GM23248 (cell line): Measurements from ENCODE around the gene LAMA3. TPM values are rescaled to one million over a fixed set of nuclear protein-coding genes. Genes with fewer than 3 reads are reported as not detected.

ENCODE experiments used
- DNase-seq: peaks from one replicate; pipeline ENCODE4 v3.0.0-alpha.2; 2015
- H2AFZ ChIP-seq: fragments of 200-600 bp; sonication (generic); 2 replicates; pipeline ENCODE4 v1.6.1; 2016; ENCODE audit warnings: antibody characterized with exemption
- H3F3A ChIP-seq: fragments of 200-600 bp; sonication (generic); 2 replicates; pipeline ENCODE4 v1.6.1; 2016; ENCODE audit warnings: mild to moderate bottlenecking, antibody characterized with exemption, mixed run types; ENCODE audit not compliant: insufficient read depth
- H3K27ac ChIP-seq: fragments of 200-600 bp; sonication (generic); 2 replicates; pipeline ENCODE4 v1.5.1; 2016; ENCODE audit warnings: mild to moderate bottlenecking
- H3K27me3 ChIP-seq: fragments of 200-600 bp; sonication (generic); replicated peaks from 2 replicates; pipeline ENCODE4 v1.6.1; 2016; ENCODE audit warnings: mild to moderate bottlenecking; ENCODE audit not compliant: insufficient read depth
- H3K36me3 ChIP-seq: fragments of 200-600 bp; sonication (generic); 2 replicates; pipeline ENCODE4 v1.6.1; 2016; ENCODE audit warnings: low read depth, mild to moderate bottlenecking
- H3K4me1 ChIP-seq: fragments of 200-600 bp; sonication (generic); 2 replicates; pipeline ENCODE4 v1.6.1; 2016; ENCODE audit warnings: mild to moderate bottlenecking; ENCODE audit not compliant: insufficient read depth
- H3K4me2 ChIP-seq: fragments of 200-600 bp; sonication (generic); one replicate; pipeline ENCODE4 v1.6.1; 2016; ENCODE audit warnings: mild to moderate bottlenecking; ENCODE audit not compliant: unreplicated experiment
- H3K4me3 ChIP-seq: fragments of 200-600 bp; sonication (generic); 2 replicates; pipeline ENCODE4 v1.5.1; 2016; ENCODE audit warnings: mild to moderate bottlenecking
- H3K79me2 ChIP-seq: fragments of 200-600 bp; sonication (generic); 2 replicates; pipeline ENCODE4 v1.6.1; 2016; ENCODE audit warnings: mild to moderate bottlenecking; ENCODE audit not compliant: insufficient read depth
- H3K9ac ChIP-seq: fragments of 200-600 bp; sonication (generic); 2 replicates; pipeline ENCODE4 v1.6.1; 2016; ENCODE audit warnings: mild to moderate bottlenecking
- H3K9me2 ChIP-seq: fragments of 200-600 bp; sonication (generic); 2 replicates; pipeline ENCODE4 v1.6.1; 2016; ENCODE audit warnings: mixed run types, mild to moderate bottlenecking, moderate library complexity; ENCODE audit not compliant: insufficient read depth
- H3K9me3 ChIP-seq: fragments of 200-600 bp; sonication (generic); one replicate; pipeline ENCODE4 v1.6.1; 2017; ENCODE audit warnings: low read depth
- H4K20me1 ChIP-seq: fragments of 200-600 bp; sonication (generic); 2 replicates; pipeline ENCODE4 v1.6.0; 2016; ENCODE audit not compliant: insufficient read depth
- EZH2 ChIP-seq: fragments of 200-600 bp; sonication (generic); IDR thresholded peaks from 2 replicates; pipeline ENCODE4 v1.6.1; 2018; ENCODE audit warnings: antibody characterized with exemption, mild to moderate bottlenecking; ENCODE audit not compliant: insufficient read depth, poor library complexity, severe bottlenecking
- EZH2phosphoT487 ChIP-seq: fragments of 200-600 bp; sonication (generic); IDR thresholded peaks from 2 replicates; pipeline ENCODE4 v1.6.1; 2018; ENCODE audit warnings: antibody characterized with exemption, moderate library complexity, mild to moderate bottlenecking, low read depth; ENCODE audit not compliant: insufficient read depth
- WGBS, 2 experiments: methylation state at CpG; one replicate each; pipeline ENCODE4 v1.1.6; 2015 to 2017; ENCODE audit warnings: low lambda C conversion rate in 2 of 2, low coverage in 1 of 2; ENCODE audit errors: missing lambda C conversion rate in 2 of 2; 5-methylcytosine and 5-hydroxymethylcytosine counted together
- in situ Hi-C: fragments of 300-500 bp; cut with MboI; formaldehyde crosslinking; loops from 2 replicates; pipeline ENCODE4 v1.15.0; 2020
- polyA plus RNA-seq: library from polyadenylated mRNA; unstranded; fragments of >200 nt; fragmentation: Nextera tagmentation; extraction: Ambion mirVana; gene quantifications from 2 replicates; pipeline ENCODE4 v1.2.1, GENCODE V29; 2016
- total RNA-seq: library from RNA; depleted of rRNA; stranded (reverse); fragments of >200 nt; shearing (Covaris generic); gene quantifications from 2 replicates; pipeline ENCODE4 v1.2.3, GENCODE V29; 2014

The LAMA3 gene
- total and polyA plus RNA-seq, 2 experiments from 2014 or later: 0.93 to 1.9 TPM

DNA sequence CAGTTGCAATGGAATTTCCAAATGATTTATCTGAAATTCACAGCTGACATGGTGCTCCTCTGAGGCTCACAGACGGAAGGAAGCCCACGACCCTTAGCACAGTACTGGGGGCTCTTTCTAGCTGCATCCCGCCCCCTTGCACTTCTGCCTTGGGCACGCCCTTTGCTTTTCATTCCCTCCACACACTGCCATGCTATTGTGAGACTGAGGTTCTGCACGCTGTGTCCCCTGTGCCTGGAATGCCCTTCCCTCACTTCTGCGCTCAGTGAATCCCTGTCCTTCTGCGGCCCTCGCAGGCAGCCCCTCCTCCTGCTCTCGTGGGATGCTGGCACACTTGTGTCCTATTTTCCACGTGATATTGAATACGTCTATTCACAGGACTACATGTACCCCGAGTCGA is 189.9 kb downstream of the LAMA3 start:
- H3K36me3 ChIP-seq: no peaks in the 10 kb centered on the region
- peaks cover 8% of the 10 kb centered on the region for H3K4me1 ChIP-seq
- H3K9me2 ChIP-seq: no peaks in the 10 kb centered on the region
- H3K9ac ChIP-seq: no peak overlapping the region
- H3K4me2 ChIP-seq: no peak overlapping the region
- H3K79me2 ChIP-seq: no peaks in the 10 kb centered on the region
- H3F3A ChIP-seq: no peaks in the 10 kb centered on the region; the same call in 1 of the 2 replicates
- no peak for DNase-seq
- WGBS, 2 experiments: 84 to 88% methylated on average over 13 of the region's 13 CpGs
- in situ Hi-C loops: no loop called here
- H3K9me3 ChIP-seq: no peaks in the 10 kb centered on the region
- H3K4me3 ChIP-seq: no peak overlapping the region
- H3K27ac ChIP-seq: no peak overlapping the region
- no peak for TF ChIP-seq EZH2
- TF ChIP-seq EZH2phosphoT487: no peak
- H2AFZ ChIP-seq: no peak overlapping the region
- H4K20me1 ChIP-seq: no peaks in the 10 kb centered on the region
- no peaks in the 10 kb centered on the region for H3K27me3 ChIP-seq

DNA sequence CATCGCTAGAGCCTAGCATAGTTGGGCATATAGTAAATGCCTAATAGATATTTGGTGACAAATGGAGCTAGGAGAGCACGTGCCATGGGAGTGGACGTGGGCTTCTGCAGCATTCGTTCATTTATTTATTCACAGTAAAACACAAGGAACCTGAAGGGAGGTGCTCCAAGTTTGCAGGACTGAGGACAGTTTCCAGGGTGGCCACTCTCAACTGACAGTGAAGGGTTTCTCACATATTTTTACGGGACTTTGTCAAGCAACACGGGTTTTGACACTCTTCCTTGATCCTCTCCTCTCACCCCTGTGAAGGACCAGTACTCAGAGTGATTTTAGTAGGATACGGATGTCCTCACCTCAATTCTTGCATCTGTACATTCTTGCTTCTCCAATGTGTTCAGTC is 190.3 kb downstream of the LAMA3 start:
- H3K27me3 ChIP-seq: no peaks in the 10 kb centered on the region
- no peak overlapping the region for H3K27ac ChIP-seq
- WGBS, 2 experiments: 77 to 86% methylated on average over 7 of the region's 7 CpGs
- no peaks in the 10 kb centered on the region for H4K20me1 ChIP-seq
- H3K79me2 ChIP-seq: no peaks in the 10 kb centered on the region
- no peak overlapping the region for H3K4me3 ChIP-seq
- no peak overlapping the region for H3K4me2 ChIP-seq
- H2AFZ ChIP-seq: no peak overlapping the region
- H3K4me1 ChIP-seq: peaks cover 12% of the 10 kb centered on the region
- no peaks in the 10 kb centered on the region; the same call in 1 of the 2 replicates for H3F3A ChIP-seq
- no peaks in the 10 kb centered on the region for H3K36me3 ChIP-seq
- TF ChIP-seq EZH2 (no peak), EZH2phosphoT487 (no peak)
- no peak for DNase-seq
- no peak overlapping the region for H3K9ac ChIP-seq
- H3K9me3 ChIP-seq: no peaks in the 10 kb centered on the region
- in situ Hi-C loops: no loop called here
- no peaks in the 10 kb centered on the region for H3K9me2 ChIP-seq

DNA sequence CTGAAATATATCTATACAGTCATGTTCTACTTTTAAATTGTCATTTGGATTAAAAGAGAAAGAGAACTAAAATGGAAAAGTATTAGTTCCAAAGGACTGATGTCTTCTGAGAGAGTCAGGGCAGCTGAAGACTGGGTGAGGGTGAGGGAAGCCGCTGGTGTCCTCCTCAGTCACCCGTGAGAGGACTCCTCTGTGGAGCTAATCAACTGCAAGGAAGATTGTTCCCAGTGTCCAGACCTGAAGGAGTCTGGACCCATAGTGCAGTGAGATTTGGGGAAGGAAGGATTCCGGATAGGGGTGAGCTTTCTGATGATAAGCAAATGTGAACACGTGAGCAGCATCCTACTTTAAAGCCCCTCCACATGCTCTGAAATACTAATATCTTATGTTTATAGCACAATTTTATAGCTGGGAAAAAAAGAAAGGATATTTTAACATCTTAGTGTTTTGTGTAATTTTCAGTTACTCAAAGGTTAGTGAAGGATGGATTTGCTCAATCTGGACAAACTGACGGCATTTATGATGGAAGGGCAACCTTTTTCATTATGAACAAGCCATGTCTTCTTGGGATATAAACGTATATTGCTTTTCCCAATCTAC is 190.8 kb downstream of the LAMA3 start:
- in situ Hi-C loops: no loop called here
- Histone ChIP-seq H3K79me2 (no peaks in the 10 kb centered on the region), H3K36me3 (no peaks in the 10 kb centered on the region), H3K4me3 (no peak overlapping the region), H3K9ac (no peak overlapping the region), H3K27me3 (no peaks in the 10 kb centered on the region), H3K9me3 (no peaks in the 10 kb centered on the region), H3K4me1 (peaks cover 16% of the 10 kb centered on the region), H3K27ac (no peak overlapping the region), H3K4me2 (no peak overlapping the region), H3K9me2 (no peaks in the 10 kb centered on the region), H4K20me1 (no peaks in the 10 kb centered on the region), H2AFZ (no peak overlapping the region), H3F3A (no peaks in the 10 kb centered on the region; the same call in 1 of the 2 replicates)
- 88 to 90% methylated on average over 6 of the region's 6 CpGs for WGBS, 2 experiments
- no peak for DNase-seq
- no peak for TF ChIP-seq EZH2
- no peak for TF ChIP-seq EZH2phosphoT487

DNA sequence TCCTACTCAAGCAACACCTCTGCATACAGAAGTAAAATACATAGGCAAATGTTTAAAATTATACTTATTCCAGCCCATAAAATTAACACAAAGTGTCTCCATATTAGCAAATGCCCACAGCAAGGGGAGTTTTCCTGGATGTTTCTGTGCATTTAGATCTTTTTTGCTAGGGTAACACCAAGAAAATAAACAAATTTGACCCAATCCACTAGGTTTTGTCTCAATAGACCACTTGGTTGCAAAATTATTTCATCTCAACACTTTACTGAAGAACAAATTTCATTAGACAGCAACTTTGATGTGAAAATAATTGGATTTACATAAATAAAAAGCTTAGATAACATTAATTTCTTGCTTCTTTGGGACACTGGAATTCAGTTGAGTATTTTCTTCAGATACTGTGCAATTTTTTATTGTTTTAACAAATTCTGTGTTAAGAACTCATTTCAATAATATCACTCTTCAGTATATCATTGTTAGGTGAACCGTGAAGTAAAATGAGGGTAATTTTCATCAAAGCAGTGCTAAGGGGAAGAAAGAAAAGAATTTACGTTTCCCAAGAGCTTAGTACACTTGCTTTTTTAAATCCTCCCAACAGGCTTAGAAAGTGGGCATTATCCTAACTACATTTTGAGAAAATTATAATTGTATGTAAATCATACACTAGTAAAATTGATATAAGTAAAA is 191.8 kb downstream of the LAMA3 start:
- DNase-seq: no peak
- H3K4me3 ChIP-seq: no peak overlapping the region
- H3F3A ChIP-seq: no peaks in the 10 kb centered on the region; the same call in 1 of the 2 replicates
- no peaks in the 10 kb centered on the region for H3K79me2 ChIP-seq
- H3K9ac ChIP-seq: no peak overlapping the region
- no peak overlapping the region for H2AFZ ChIP-seq
- H3K4me1 ChIP-seq: peaks cover 16% of the 10 kb centered on the region
- H3K36me3 ChIP-seq: no peaks in the 10 kb centered on the region
- WGBS, 2 experiments: 89 to 95% methylated on average over 2 of the region's 2 CpGs
- H3K9me2 ChIP-seq: no peaks in the 10 kb centered on the region
- H4K20me1 ChIP-seq: no peaks in the 10 kb centered on the region
- no peaks in the 10 kb centered on the region for H3K27me3 ChIP-seq
- in situ Hi-C loops: no loop called here
- H3K27ac ChIP-seq: no peak overlapping the region
- no peak for TF ChIP-seq EZH2phosphoT487
- TF ChIP-seq EZH2: no peak
- H3K4me2 ChIP-seq: no peak overlapping the region
- H3K9me3 ChIP-seq: no peaks in the 10 kb centered on the region
